B cell (primary cell): ENCODE data around the gene PHF13. TPM values are rescaled to one million over a fixed set of nuclear protein-coding genes. Genes with fewer than 3 reads are reported as not detected.
A peak's percentile ranks its signal among the peaks of the same experiment; 100 is the strongest.

Experiments
- ATAC-seq: fragments of 200-7000 bp; cut with Tn5 transposase; one replicate; pipeline ENCODE4 v1.10.0; 2021; ENCODE audit warnings: low read depth, mild to moderate bottlenecking, moderate number of reproducible peaks, moderate library complexity
- CTCF ChIA-PET: fragments of 350-600 bp; sonication (Branson Sonifier 250); formaldehyde crosslinking; loops from one replicate; lab custom pipeline; 2021; ENCODE audit warnings: antibody characterized with exemption, inconsistent platforms; lab: Charles Lee
- POLR2A ChIA-PET: fragments of 350-600 bp; sonication (Branson Sonifier 250); formaldehyde crosslinking; loops from one replicate; lab custom pipeline; 2021; ENCODE audit warnings: antibody characterized with exemption; lab: Charles Lee
- DNase-seq: peaks from one replicate; pipeline ENCODE4 v3.0.0; 2013
- H2AFZ ChIP-seq: 2 replicates; pipeline ENCODE4 v1.6.1; 2012; ENCODE audit warnings: mild to moderate bottlenecking, low read depth, low read length; ENCODE audit not compliant: insufficient read depth, poor library complexity, severe bottlenecking
- H3K27ac ChIP-seq, 2 donors: 1 replicate in 1 of 2; 2 replicates in 1 of 2; pipeline ENCODE4 v1.5.1; 2012 to 2013; ENCODE audit warnings: low read length in 2 of 2, mild to moderate bottlenecking in 2 of 2, moderate library complexity in 1 of 2
- H3K27me3 ChIP-seq, 4 experiments: fragments of 200-600 bp in 1 of 4; sonication (generic) in 1 of 4; replicated peaks in 1 of 4; 1 replicate in 2 of 4; 2 replicates in 2 of 4; pipeline versions ENCODE4 v1.6.1 to v1.7.0; 2013 to 2016; ENCODE audit warnings: low read length in 3 of 4, mild to moderate bottlenecking in 2 of 4, mixed read lengths in 1 of 4, moderate library complexity in 1 of 4; ENCODE audit not compliant: insufficient read depth in 4 of 4, control insufficient read depth in 3 of 4; ENCODE audit errors: control extremely low read depth in 1 of 4
- H3K36me3 ChIP-seq, 2 experiments: replicated peaks in 1 of 2; 1 replicate in 1 of 2; 2 replicates in 1 of 2; pipeline versions ENCODE4 v1.6.1 to v1.7.1; 2013; ENCODE audit warnings: low read length in 1 of 2; ENCODE audit not compliant: insufficient read depth in 2 of 2, control insufficient read depth in 1 of 2; ENCODE audit errors: control extremely low read depth in 1 of 2, extremely low read depth in 1 of 2
- H3K4me1 ChIP-seq, 2 donors: fragments of 200-600 bp in 1 of 2; sonication (generic) in 1 of 2; 1 replicate in 1 of 2; 2 replicates in 1 of 2; pipeline versions ENCODE4 v1.5.1 to v1.6.1; 2013 to 2017; ENCODE audit warnings: low read length in 2 of 2; ENCODE audit not compliant: control insufficient read depth in 2 of 2, insufficient read depth in 2 of 2
- H3K4me2 ChIP-seq: replicated peaks from 2 replicates; pipeline ENCODE3; 2012; ENCODE audit warnings: mild to moderate bottlenecking, low read depth, low read length; ENCODE audit not compliant: poor library complexity, severe bottlenecking
- H3K4me3 ChIP-seq, 5 experiments: fragments of 200-600 bp in 1 of 5; sonication (generic) in 1 of 5; 1 replicate in 3 of 5; 2 replicates in 2 of 5; pipeline versions ENCODE4 v1.5.1 to v1.7.0; 2011 to 2016; ENCODE audit warnings: low read length in 4 of 5, mild to moderate bottlenecking in 4 of 5, low read depth in 2 of 5, control low read depth in 1 of 5, moderate library complexity in 1 of 5; ENCODE audit not compliant: insufficient read depth in 1 of 5; ENCODE audit errors: control extremely low read depth in 1 of 5, extremely low read depth in 1 of 5
- H3K79me2 ChIP-seq: fragments of 200-600 bp; sonication (generic); one replicate; pipeline ENCODE4 v1.6.0; 2016; ENCODE audit warnings: low read length; ENCODE audit not compliant: control insufficient read depth, insufficient read depth
- H3K9ac ChIP-seq: fragments of 200-600 bp; sonication (generic); 2 replicates; pipeline ENCODE4 v1.6.1; 2017; ENCODE audit warnings: mild to moderate bottlenecking, low read length, moderate library complexity
- H3K9me3 ChIP-seq, 3 donors: one replicate each; pipeline versions ENCODE4 v1.6.1 to v1.7.1; 2013; ENCODE audit warnings: low read length in 2 of 3; ENCODE audit not compliant: control insufficient read depth in 2 of 3, insufficient read depth in 1 of 3; ENCODE audit errors: control extremely low read depth in 1 of 3
- H4K20me1 ChIP-seq: 2 replicates; pipeline ENCODE4 v1.6.0; 2012; ENCODE audit warnings: mild to moderate bottlenecking, low read length; ENCODE audit not compliant: insufficient read depth, control insufficient read depth, poor library complexity, severe bottlenecking
- H3K27ac Mint-ChIP-seq: one replicate; pipeline ENCODE4 v1.8.0; 2021; ENCODE audit warnings: mixed read lengths
- H3K27me3 Mint-ChIP-seq: one replicate; pipeline ENCODE4 v1.8.0; 2021; ENCODE audit warnings: mixed read lengths
- H3K4me1 Mint-ChIP-seq: one replicate; pipeline ENCODE4 v1.8.0; 2021; ENCODE audit warnings: mixed read lengths
- H3K4me3 Mint-ChIP-seq: one replicate; pipeline ENCODE4 v1.8.0; 2021; ENCODE audit warnings: mixed read lengths
- H3K9me3 Mint-ChIP-seq: one replicate; pipeline ENCODE4 v1.8.0; 2022; ENCODE audit warnings: mixed read lengths; ENCODE audit not compliant: insufficient read depth
- CTCF ChIP-seq: fragments of 200-600 bp; IDR thresholded peaks from one replicate; pipeline ENCODE4 v1.8.0; 2022; ENCODE audit warnings: antibody characterized with exemption, mild to moderate bottlenecking
- EZH2 ChIP-seq: IDR thresholded peaks from 2 replicates; pipeline ENCODE4 v1.6.1; 2012; ENCODE audit warnings: borderline replicate concordance, low read depth, mild to moderate bottlenecking, moderate library complexity, low read length; ENCODE audit not compliant: insufficient read depth, poor library complexity, severe bottlenecking
- WGBS: methylation state at CpG from one replicate; pipeline ENCODE4 v1.1.5; 2013; ENCODE audit warnings: missing lambda C conversion rate; ENCODE audit not compliant: insufficient coverage; 5-methylcytosine and 5-hydroxymethylcytosine counted together
- intact Hi-C: fragments of 100-400 bp; cut with micrococcal nuclease; formaldehyde crosslinking; loops from one replicate; pipeline ENCODE4 v1.10.0; 2022
- polyA plus RNA-seq: library from polyadenylated mRNA; depleted of rRNA; stranded (reverse); fragments of >200 nt; gene quantifications from 2 replicates; pipeline ENCODE4 v1.2.3, GENCODE V29; 2012
- total RNA-seq, 2 donors: library from RNA; stranded (reverse); fragments of 120-200 nt in 1 of 2; gene quantifications; 1 replicate in 1 of 2; 2 replicates in 1 of 2; pipeline versions ENCODE4 v1.2.3 to v1.2.4, GENCODE V29; 2013 to 2022

Gene PHF13
- total and polyA plus RNA-seq, 2 donors (not counting 1 experiment from before 2014, with no cell fraction given), result 5.3 to 11.0 TPM

GRCh38 chr1:6580593-6581409 is 32.7 kb upstream of the PHF13 start:
- CTCF ChIA-PET, result interaction anchor here (0.7 to 1.7 kb wide), 6 partner anchors 10 to 599 kb away, joined by 3 to 9 read pairs (median 4); partner anchors contain the start of genes KLHL21, NOL9 and TAS1R1
- intact Hi-C loops, result loop anchor here (1.0 kb wide), 1 partner anchor 20 kb away; no protein-coding TSS in a partner anchor
- Mint-ChIP-seq H3K4me3 (peak overlapping the region; percentile 98), H3K27me3 (no peaks in the 10 kb centered on the region), H3K9me3 (no peaks in the 10 kb centered on the region), H3K27ac (peak overlapping the region; percentile 98), H3K4me1 (peaks cover 34% of the 10 kb centered on the region)
- WGBS, result 24% methylated on average over 19 of the region's 19 CpGs
- no peaks in the 10 kb centered on the region for H3K27me3 ChIP-seq
- H3K9ac ChIP-seq, result peak overlapping the region; percentile 89
- H3K36me3 ChIP-seq, result peaks cover 0 to 2% of the 10 kb centered on the region in 2 experiments
- H3K27ac ChIP-seq, result peak overlapping the region; percentile 87 to 91
- no peak for TF ChIP-seq EZH2
- H3K4me2 ChIP-seq, result peak overlapping the region; percentile 88
- H3K79me2 ChIP-seq, result peaks cover 47% of the 10 kb centered on the region
- ATAC-seq (no peak), DNase-seq (peak; percentile 47)
- peaks cover 27% of the 10 kb centered on the region for H4K20me1 ChIP-seq
- H2AFZ ChIP-seq, result peak overlapping the region; percentile 84
- POLR2A ChIA-PET, result interaction anchor here (0.7 to 3.4 kb wide), 5 partner anchors 19 to 37 kb away, joined by 3 to 21 read pairs (median 7); partner anchors contain the start of genes KLHL21, NOL9, PHF13 and TAS1R1
- H3K4me3 ChIP-seq, result peak overlapping the region; percentile 30 to 91 (median 88)
- no peaks in the 10 kb centered on the region for H3K9me3 ChIP-seq
- peaks cover 20 to 32% of the 10 kb centered on the region in 2 donors for H3K4me1 ChIP-seq

DNA sequence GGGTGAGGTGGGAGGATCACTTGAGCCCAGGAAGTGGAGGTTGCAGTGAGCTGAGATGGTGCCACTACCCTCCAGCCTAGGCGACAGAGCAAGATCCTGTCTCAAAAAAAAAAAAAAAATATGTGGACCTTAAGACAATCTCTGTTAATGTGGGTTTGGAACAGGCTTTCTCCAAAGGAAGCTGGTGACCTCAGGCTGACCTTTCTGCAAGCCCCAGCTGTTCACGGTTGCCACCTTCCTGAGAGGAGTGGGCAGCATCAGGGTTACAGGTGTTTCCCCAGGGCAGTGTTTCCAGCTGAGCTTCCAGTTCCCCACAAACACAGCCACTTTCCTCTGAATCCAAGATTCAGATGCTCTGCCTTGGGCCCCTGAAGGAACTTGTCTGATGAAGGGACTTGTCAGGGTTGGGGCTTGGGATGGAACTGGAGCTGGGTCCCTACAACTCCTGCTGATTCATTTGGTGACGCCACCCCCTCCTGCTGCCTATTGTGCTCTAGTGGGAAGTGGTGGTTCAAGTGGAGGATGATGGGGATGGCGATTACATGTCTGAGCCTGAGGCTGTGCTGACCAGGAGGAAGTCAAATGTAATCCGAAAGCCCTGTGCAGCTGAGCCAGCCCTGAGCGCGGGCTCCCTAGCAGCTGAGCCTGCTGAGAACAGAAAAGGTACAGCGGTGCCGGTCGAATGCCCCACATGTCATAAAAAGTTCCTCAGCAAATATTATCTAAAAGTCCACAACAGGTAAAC is 31.8 kb upstream of the PHF13 start:
- DNase-seq, result no peak
- peaks cover 49% of the 10 kb centered on the region for H3K79me2 ChIP-seq
- peaks cover 20 to 32% of the 10 kb centered on the region in 2 donors for H3K4me1 ChIP-seq
- TF ChIP-seq CTCF (no peak), EZH2 (no peak)
- no peaks in the 10 kb centered on the region for H3K9me3 Mint-ChIP-seq
- peaks cover 0 to 2% of the 10 kb centered on the region in 2 experiments for H3K36me3 ChIP-seq
- WGBS, result 38% methylated on average over 9 of the region's 10 CpGs
- H3K9ac ChIP-seq, result no peak overlapping the region
- no peaks in the 10 kb centered on the region for H3K27me3 Mint-ChIP-seq
- ATAC-seq, result no peak
- no peaks in the 10 kb centered on the region for H3K27me3 ChIP-seq
- H3K9me3 ChIP-seq, result no peaks in the 10 kb centered on the region
- no peak overlapping the region for H2AFZ ChIP-seq
- H3K4me1 Mint-ChIP-seq, result peaks cover 34% of the 10 kb centered on the region
- H3K27ac ChIP-seq, result peak overlapping the region; percentile 13 to 91
- POLR2A ChIA-PET, result interaction anchor here (1.5 to 3.4 kb wide), 3 partner anchors 18 to 36 kb away, joined by 3 to 21 read pairs (median 7); partner anchors contain the start of gene KLHL21
- intact Hi-C loops, result no loop called here
- H3K4me3 Mint-ChIP-seq, result peak overlapping the region; percentile 98
- CTCF ChIA-PET, result interaction anchor here (0.5 to 1.7 kb wide), 4 partner anchors 19 to 140 kb away, joined by 3 to 9 read pairs (median 3); partner anchors contain the start of gene KLHL21
- H4K20me1 ChIP-seq, result peaks cover 35% of the 10 kb centered on the region
- H3K4me3 ChIP-seq, result no peak overlapping the region
- peak overlapping the region; percentile 81 for H3K27ac Mint-ChIP-seq
- H3K4me2 ChIP-seq, result peak overlapping the region; percentile 88
